ENCODE measurements around the gene CASP3. TPM values are rescaled to one million over a fixed set of nuclear protein-coding genes. Genes with fewer than 3 reads are reported as not detected.

Gene CASP3
- total RNA-seq (2021) (52.6 and 65.5 TPM in 2 replicates), Bru-seq, nascent RNA (percentile 91 among the genes with signal in this experiment), BruChase-seq, experiment 1, labeled RNA remaining after a 2-hour chase (percentile 92 among the genes with signal in this experiment), BruChase-seq, experiment 2, labeled RNA remaining after a 6-hour chase (percentile 87 among the genes with signal in this experiment)
- long read RNA-seq, transcript CASP3-201 (8 exons, 2,673 nt) = minor isoform, 30 of 195 reads
- long read RNA-seq, transcript CASP3-203 (6 exons, 677 nt) = minor isoform, 7 of 195 reads
- long read RNA-seq, transcript CASP3-206 (7 exons, 2,540 nt) = major isoform, 125 of 195 reads
- long read RNA-seq, partial matches to known transcripts = 11 of 195 reads
- long read RNA-seq, other reads (novel, unspliced or antisense) = 19 of 195 reads

GRCh38 chr4:184649026-184649970 is at the start of gene CASP3, which contains the start of gene PRIMPOL:
CASP3 (minus strand) TSS chr4:184649447; CDS start chr4:184638453, 10,994 bp downstream.
PRIMPOL (plus strand) TSS chr4:184649738; CDS start chr4:184657141, 7,403 bp downstream.
- Histone ChIP-seq H3K4me3 (ENCODE audit: low read depth, low read length, poor library complexity, severe bottlenecking) (peak within 1 kb of the TSS; percentile 94), H3K27ac (ENCODE audit: low read depth, low read length, poor library complexity, severe bottlenecking) (peak within 1 kb of the TSS; percentile 93), H3K9me3 (ENCODE audit: low read depth, low read length, poor library complexity, severe bottlenecking) (no peaks in the 10 kb centered on the region), H3K36me3 (ENCODE audit: insufficient read depth, low read length, poor library complexity, severe bottlenecking) (no peaks in the 10 kb centered on the region), H3K4me1 (ENCODE audit: insufficient read depth, low read length, poor library complexity, severe bottlenecking) (peaks cover 42% of the 10 kb centered on the region), H3K27me3 (replicated peaks; ENCODE audit: insufficient read depth, low read depth, low read length, poor library complexity) (no peaks in the 10 kb centered on the region)
- ChIA-PET CTCF (interaction anchor here (0.6 to 1.0 kb wide), 5 partner anchors 35 to 604 kb away, joined by 3 to 6 read pairs (median 4); partner anchors contain the start of gene CENPU), POLR2A (ENCODE audit: low non-redundant PET) (interaction anchor here (0.6 to 0.7 kb wide), 9 partner anchors 16 to 385 kb away, joined by 3 to 15 read pairs (median 5); no protein-coding TSS in a partner anchor)
- no peak for TF ChIP-seq EZH2 (IDR thresholded peaks at IDR 0.05; ENCODE audit: borderline replicate concordance, low read depth, low read length, poor library complexity, severe bottlenecking)
- TF ChIP-seq CTCF (conservative IDR thresholded peaks at IDR 0.05; ENCODE audit: low read depth, low read length) = 0 out of 2 replicates have a peak, but pooled peaks have one; percentile 23
- intact Hi-C loops (cut with micrococcal nuclease; ENCODE audit: unreplicated experiment) = loop anchor here (2.0 to 10.0 kb wide), 5 partner anchors 83 to 292 kb away; partner anchors contain the start of genes CENPU and IRF2
- peak; percentile 97 for DNase-seq (ENCODE audit: low spot score)
- BruUV-seq (replicated peaks) = no TSS peak

GRCh38 chr4:184697956-184698355 is 48.7 kb upstream of the CASP3 start:
- H3K4me1 ChIP-seq (ENCODE audit: insufficient read depth, low read length, poor library complexity, severe bottlenecking) = no peaks in the 10 kb centered on the region
- DNase-seq (ENCODE audit: low spot score) = no peak
- TF ChIP-seq CTCF (conservative IDR thresholded peaks at IDR 0.05; ENCODE audit: low read depth, low read length) (no peak), EZH2 (IDR thresholded peaks at IDR 0.05; ENCODE audit: borderline replicate concordance, low read depth, low read length, poor library complexity, severe bottlenecking) (no peak)
- H3K9me3 ChIP-seq (ENCODE audit: low read depth, low read length, poor library complexity, severe bottlenecking) = no peaks in the 10 kb centered on the region
- ChIA-PET POLR2A (ENCODE audit: low non-redundant PET) (no interaction called here), CTCF (no interaction called here)
- no peak overlapping the region for H3K4me3 ChIP-seq (ENCODE audit: low read depth, low read length, poor library complexity, severe bottlenecking)
- no TSS peak for BruUV-seq (replicated peaks)
- H3K27ac ChIP-seq (ENCODE audit: low read depth, low read length, poor library complexity, severe bottlenecking) = no peak overlapping the region
- no peaks in the 10 kb centered on the region for H3K27me3 ChIP-seq (replicated peaks; ENCODE audit: insufficient read depth, low read depth, low read length, poor library complexity)
- H3K36me3 ChIP-seq (ENCODE audit: insufficient read depth, low read length, poor library complexity, severe bottlenecking) = peaks cover 77% of the 10 kb centered on the region
- intact Hi-C loops (cut with micrococcal nuclease; ENCODE audit: unreplicated experiment) = no loop called here

GRCh38 chr4:184695178-184695896 is 46.1 kb upstream of the CASP3 start:
- intact Hi-C loops (cut with micrococcal nuclease; ENCODE audit: unreplicated experiment) = no loop called here
- POLR2A ChIA-PET (ENCODE audit: low non-redundant PET) = no interaction called here
- no peak for DNase-seq (ENCODE audit: low spot score)
- CTCF ChIA-PET = no interaction called here
- Histone ChIP-seq H3K4me3 (ENCODE audit: low read depth, low read length, poor library complexity, severe bottlenecking) (no peak overlapping the region), H3K36me3 (ENCODE audit: insufficient read depth, low read length, poor library complexity, severe bottlenecking) (peaks cover 56% of the 10 kb centered on the region), H3K9me3 (ENCODE audit: low read depth, low read length, poor library complexity, severe bottlenecking) (no peaks in the 10 kb centered on the region), H3K27me3 (replicated peaks; ENCODE audit: insufficient read depth, low read depth, low read length, poor library complexity) (no peaks in the 10 kb centered on the region), H3K4me1 (ENCODE audit: insufficient read depth, low read length, poor library complexity, severe bottlenecking) (no peaks in the 10 kb centered on the region), H3K27ac (ENCODE audit: low read depth, low read length, poor library complexity, severe bottlenecking) (no peak overlapping the region)
- no TSS peak for BruUV-seq (replicated peaks)
- TF ChIP-seq CTCF (conservative IDR thresholded peaks at IDR 0.05; ENCODE audit: low read depth, low read length) (no peak), EZH2 (IDR thresholded peaks at IDR 0.05; ENCODE audit: borderline replicate concordance, low read depth, low read length, poor library complexity, severe bottlenecking) (no peak)
